K562 (cell line): ENCODE data around the gene APOC1. TPM values are rescaled to one million over a fixed set of nuclear protein-coding genes. Genes with fewer than 3 reads are reported as not detected.

ENCODE experiments used
- ATF3 ChIP-seq, 2 experiments: fragments of 450-650 bp in 1 of 2; sonication (generic) in 1 of 2; formaldehyde crosslinking in 1 of 2; IDR thresholded peaks in 1 of 2; conservative IDR thresholded peaks in 1 of 2; 2 replicates each; pipeline versions ENCODE4 v1.6.1 to v1.8.1; 2016 to 2023; ENCODE audit warnings: mild to moderate bottlenecking in 2 of 2, moderate library complexity in 2 of 2, inconsistent platforms in 1 of 2, missing genetic modification reagents in 1 of 2
- ZNF124 ChIP-seq: sonication (generic); formaldehyde crosslinking; IDR thresholded peaks from 2 replicates; pipeline ENCODE4 v1.8.1; 2022; ENCODE audit warnings: missing genetic modification reagents
- ZNF354B ChIP-seq: fragments of 250-450 bp; sonication (Bioruptor Pico); IDR thresholded peaks from 2 replicates; pipeline ENCODE4 v1.4.0; 2020
- polyA plus RNA-seq, 8 experiments: library from polyadenylated mRNA; depleted of rRNA in 4 of 8; stranded (reverse) in 5 of 8; unstranded in 3 of 8; fragments of >200 nt; fragmentation: Nextera tagmentation in 2 of 8; fragmentation: Illumina TruSeq in 1 of 8; extraction: Ambion mirVana in 2 of 8; extraction: Trizol in 1 of 8; gene quantifications; 2 replicates each; pipeline versions ENCODE4 v1.2.1 to v1.2.3, GENCODE V29; 2011 to 2014; ENCODE audit warnings: inconsistent platforms in 1 of 8, missing spikeins in 1 of 8
- total RNA-seq, 7 experiments: library from RNA; depleted of rRNA in 6 of 7; stranded (reverse); fragments of >200 nt in 6 of 7; fragmentation: Illumina TruSeq in 2 of 7; extraction: Trizol in 2 of 7; gene quantifications; 2 replicates each; pipeline versions ENCODE4 v1.2.1 to v1.2.3, GENCODE V29; 2011 to 2021; ENCODE audit warnings: low replicate concordance in 1 of 7
- TF ChIP-seq, protein P1 (sequence below): conservative IDR thresholded peaks from 2 replicates; pipeline ENCODE4 v1.6.1; 2011; ENCODE audit warnings: low read depth, mild to moderate bottlenecking, low read length; ENCODE audit not compliant: control insufficient read depth

APOC1 gene
- total and polyA plus RNA-seq, 9 of the 15 experiments (the other 6 are each of a cell fraction or from before 2014, with no cell fraction given): 115 to 408 (median 220) TPM

- 0 out of 2 replicates have a peak, but pooled peaks have one; percentile 15 for TF ChIP-seq ATF3 (IDR thresholded peaks at IDR 0.05)
- no peak; the same call in 1 of the 2 replicates for TF ChIP-seq ATF3 (CRISPR knock-in tag; conservative IDR thresholded peaks at IDR 0.05)
- TF ChIP-seq, protein P1, sequence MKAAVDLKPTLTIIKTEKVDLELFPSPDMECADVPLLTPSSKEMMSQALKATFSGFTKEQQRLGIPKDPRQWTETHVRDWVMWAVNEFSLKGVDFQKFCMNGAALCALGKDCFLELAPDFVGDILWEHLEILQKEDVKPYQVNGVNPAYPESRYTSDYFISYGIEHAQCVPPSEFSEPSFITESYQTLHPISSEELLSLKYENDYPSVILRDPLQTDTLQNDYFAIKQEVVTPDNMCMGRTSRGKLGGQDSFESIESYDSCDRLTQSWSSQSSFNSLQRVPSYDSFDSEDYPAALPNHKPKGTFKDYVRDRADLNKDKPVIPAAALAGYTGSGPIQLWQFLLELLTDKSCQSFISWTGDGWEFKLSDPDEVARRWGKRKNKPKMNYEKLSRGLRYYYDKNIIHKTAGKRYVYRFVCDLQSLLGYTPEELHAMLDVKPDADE: peak; percentile 50; the same call in 1 of the 2 replicates
- TF ChIP-seq ZNF354B: no peak
- TF ChIP-seq ZNF124 (CRISPR knock-in tag): no peak
Measured at GRCh38 chr19:44954649-44955504, 40.5 kb downstream of the APOC1 start, which contains the start of gene CLPTM1 (continued).
